Heart left ventricle (tissue), 13 donors: ENCODE measurements around the gene TUBA4A.

Experiments used
- CTCF ChIP-seq, 12 donors: fragments of 200-600 bp; sonication (generic) in 4 of 12; IDR thresholded peaks; one replicate each; pipeline versions ENCODE4 v1.5.0 to v1.8.0; 2018 to 2022; ENCODE audit warnings: antibody characterized with exemption in 12 of 12, mild to moderate bottlenecking in 5 of 12
- POLR2A ChIP-seq, 2 donors: fragments of 450-650 bp; IDR thresholded peaks; one replicate each; pipeline ENCODE4 v1.6.1; 2017; ENCODE audit warnings: antibody characterized with exemption in 2 of 2, mild to moderate bottlenecking in 2 of 2, moderate library complexity in 2 of 2
- donor health status: ischemic (EF 13 %, LVEDD 7.1; RV severe dilation, severe dysfunction).
- donor health status: DM: no; HTN: yes; CAD: no.
- donor health status: DM: no; HTN: no; CAD: no.
- donor health status: ischemic (EF 25% LVEDD 6.9; RV normal size, moderate dysfunction).
- donor health status: ischemic (EF 25% LVEDD 5.7; RV mildly dilated, moderate dysfunction).
- donor health status: ischemic (EF 35%, LVEDD 5.7; RV mildly dilated, moderate dysfunction).
- donor health status: nonischemic (EF 11% LVEDD 7.7; RV severe dilation, severe dysfunction).
- donor health status: DM: yes; HTN: yes; CAD: no.
- donor health status: PGD.
- donor health status: ischemic (EF 29% LVEDD 5.4; RV normal size, mild dysfunction).
- donor health status: nonischemic (EF 23%, LVEDD 6.1; RV moderate dilation, normal function).

- TF ChIP-seq CTCF (IDR thresholded peaks at IDR 0.05) (no peak), POLR2A (IDR thresholded peaks at IDR 0.05) (no peak)
These were observed 16.3 kb upstream of the TUBA4A start for GRCh38 chr2:219270055-219270372.
